DMS153 treated with DMSO at 0.1 percent for 48 hours (cell line): ENCODE data around the gene ATP9B.
"Not testable (repeated sequence)": the region's sequence is repeated elsewhere in the genome, so short reads cannot be mapped to it uniquely, and the experiment has no call there.

Experiments used
- DNase-seq: peaks from one replicate; lab custom pipeline; 2025; ENCODE audit not compliant: unreplicated experiment; lab: John Stamatoyannopoulos, UW

Gene ATP9B

GRCh38 chr18:79071503-79072210 lies 2.5 kb downstream of the ATP9B start:
- DNase-seq, result no peak

- not testable (repeated sequence) for DNase-seq
These were observed 3.5 kb downstream of the ATP9B start for GRCh38 chr18:79072655-79073054.

GRCh38 chr18:79077181-79077580 lies 8.0 kb downstream of the ATP9B start:
- DNase-seq, result no peak

- not testable (repeated sequence) for DNase-seq
These were observed 9.6 kb downstream of the ATP9B start for GRCh38 chr18:79078791-79079190.

DNA sequence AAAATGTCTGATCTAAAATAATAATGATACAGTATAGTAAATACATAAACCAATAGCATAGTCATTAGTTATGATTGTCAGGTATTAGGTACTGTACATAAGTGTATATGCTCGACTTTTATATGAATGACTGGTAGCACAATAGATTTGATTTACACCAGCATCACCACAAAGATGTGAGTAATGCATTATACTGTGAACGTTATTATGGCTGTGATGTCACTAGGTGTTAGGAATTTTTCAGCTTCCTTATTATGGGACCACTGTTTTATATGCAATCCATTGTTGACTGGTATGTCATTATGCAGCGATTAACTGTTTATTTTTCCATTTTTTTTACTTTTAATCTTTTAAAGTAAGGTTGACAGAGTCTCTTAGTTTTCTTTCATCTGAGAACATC lies 23.7 kb downstream of the ATP9B start:
- no peak for DNase-seq

- no peak for DNase-seq
These were observed 24.8 kb downstream of the ATP9B start for GRCh38 chr18:79093986-79094385.

DNA sequence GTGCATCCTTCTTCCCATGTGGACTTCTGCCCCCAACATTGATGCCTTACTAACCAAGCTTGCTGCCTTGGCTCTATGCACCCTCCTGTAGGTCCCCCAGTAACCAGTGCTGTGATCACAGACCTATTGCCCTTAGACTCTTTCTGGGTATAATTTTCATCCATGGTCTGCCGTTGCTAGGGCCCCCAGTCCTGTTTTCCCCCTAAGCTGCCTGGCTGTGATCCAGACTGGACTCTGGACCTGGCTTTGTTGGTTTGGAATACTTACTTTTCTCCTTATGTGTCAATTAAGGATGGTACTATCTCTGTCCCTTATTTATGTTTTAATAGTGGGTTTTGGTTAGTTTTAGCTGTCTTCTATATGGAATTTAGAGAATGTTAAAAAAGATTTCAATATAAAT lies 26.0 kb downstream of the ATP9B start:
- no peak for DNase-seq

DNA sequence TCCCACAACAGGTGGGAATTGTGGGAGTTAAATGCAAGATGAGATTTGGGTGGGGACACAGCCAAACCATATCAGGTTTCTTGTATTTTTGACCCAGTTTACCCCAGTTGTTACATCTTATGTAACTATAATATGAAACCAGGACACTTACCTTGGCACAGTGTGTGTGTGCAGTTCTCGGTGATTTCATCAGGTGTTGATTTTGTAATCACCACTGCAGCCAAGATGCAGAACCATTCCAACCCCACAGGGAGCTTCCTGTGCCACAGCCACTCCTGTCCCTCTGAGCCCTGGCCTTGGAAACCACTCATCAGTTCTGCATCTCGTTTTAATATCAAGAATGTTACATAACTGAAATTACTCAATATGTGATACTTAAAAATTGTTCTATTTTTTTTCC lies 31.8 kb downstream of the ATP9B start:
- no peak for DNase-seq

GRCh38 chr18:79102886-79103285 lies 33.7 kb downstream of the ATP9B start:
- DNase-seq, result no peak

- no peak for DNase-seq
These were observed 34.9 kb downstream of the ATP9B start for GRCh38 chr18:79104137-79104536.

GRCh38 chr18:79105455-79105854 lies 36.3 kb downstream of the ATP9B start:
- DNase-seq, result no peak

GRCh38 chr18:79106084-79106483 lies 36.9 kb downstream of the ATP9B start:
- DNase-seq, result no peak

DNA sequence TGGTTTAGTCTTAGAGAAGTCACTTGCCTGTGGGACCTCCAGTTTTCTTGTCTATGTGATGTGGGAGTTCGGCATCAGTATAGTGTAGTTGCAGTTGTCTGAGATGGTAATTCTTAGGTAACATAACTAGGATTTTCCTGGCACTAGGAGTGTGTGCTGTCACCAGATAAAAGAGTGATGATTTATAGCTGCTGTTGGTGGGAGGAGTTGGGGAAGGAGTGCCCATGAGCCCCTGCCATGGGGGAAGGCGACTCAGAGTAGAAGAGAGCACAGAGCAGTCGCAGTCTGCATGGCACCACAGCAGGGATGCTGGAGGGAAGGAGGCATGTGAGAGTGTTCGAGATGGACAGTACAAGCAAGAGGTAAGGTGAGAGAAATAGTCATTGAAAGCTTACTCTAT lies 38.7 kb downstream of the ATP9B start:
- DNase-seq, result no peak

GRCh38 chr18:79108549-79109215 lies 39.5 kb downstream of the ATP9B start:
- DNase-seq, result no peak

- no peak for DNase-seq
These were observed 42.3 kb downstream of the ATP9B start for GRCh38 chr18:79111483-79111882.

- DNase-seq, result no peak
These were observed 48.2 kb downstream of the ATP9B start for GRCh38 chr18:79117385-79117784.

GRCh38 chr18:79117788-79118187 lies 48.6 kb downstream of the ATP9B start:
- no peak for DNase-seq

- no peak for DNase-seq
These were observed 49.6 kb downstream of the ATP9B start for GRCh38 chr18:79118797-79119196.

DNA sequence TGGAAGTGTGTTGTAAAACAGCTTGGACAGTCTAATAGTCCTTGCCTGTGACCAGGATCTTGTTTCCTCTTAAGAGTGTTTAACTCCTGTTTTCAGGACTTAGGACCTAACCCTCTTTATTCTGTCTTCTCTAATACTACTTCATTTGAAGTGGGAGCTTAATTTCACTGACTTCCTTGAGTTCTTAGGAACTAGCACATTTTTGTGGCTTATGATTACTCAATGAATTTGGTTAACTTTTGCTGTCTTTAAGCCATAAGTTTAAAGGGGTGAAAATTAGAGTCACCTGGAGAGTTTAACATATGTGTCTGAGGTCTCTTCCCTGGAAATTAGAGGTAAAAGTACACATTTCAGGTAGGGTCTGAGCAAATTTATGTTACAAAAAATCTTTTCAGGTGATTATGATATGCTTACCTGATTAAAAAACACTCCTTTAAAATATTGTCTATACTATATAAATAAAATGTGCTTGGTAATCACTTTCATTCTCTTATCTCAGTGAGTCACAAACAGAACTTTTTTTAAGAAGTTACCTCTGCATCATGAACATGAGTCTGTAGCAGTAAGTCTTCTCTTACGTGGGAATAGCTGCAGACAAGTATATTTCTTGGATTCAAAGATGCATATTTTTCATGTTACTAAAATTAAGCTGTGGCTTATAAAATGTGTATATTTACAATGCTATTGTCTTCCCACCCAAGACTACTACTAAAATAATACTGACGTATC lies 52.7 kb downstream of the ATP9B start:
- no peak for DNase-seq

GRCh38 chr18:79123948-79124347 lies 54.8 kb downstream of the ATP9B start:
- no peak for DNase-seq

GRCh38 chr18:79129120-79129519 lies 59.9 kb downstream of the ATP9B start:
- DNase-seq, result no peak

DNA sequence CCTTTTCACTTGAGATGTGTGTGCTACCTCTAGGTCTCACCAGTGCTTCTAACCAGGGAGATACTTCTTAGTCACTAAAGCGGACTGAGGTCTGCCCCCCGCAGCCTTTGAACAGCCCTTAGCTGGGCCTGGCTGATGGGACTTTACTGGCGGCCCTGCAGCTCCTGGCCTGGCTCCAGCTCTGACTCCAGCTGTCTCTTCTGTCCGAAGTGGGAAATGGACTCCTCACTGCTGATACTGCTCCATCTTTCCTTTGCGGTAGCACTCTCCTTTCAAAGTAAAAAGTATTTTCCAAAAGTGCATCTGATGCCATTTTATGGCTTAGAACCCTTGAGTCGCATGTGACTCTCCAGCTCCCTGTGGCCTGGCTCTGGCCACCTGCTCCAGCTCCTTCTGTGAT lies 64.5 kb downstream of the ATP9B start:
- DNase-seq, result no peak
